NT2/D1 (cell line): ENCODE data around the gene ZBTB8B.

Source experiments
- DNase-seq: peaks from one replicate; pipeline ENCODE4 v3.0.0-alpha.2; 2011; ENCODE audit warnings: low read depth, low spot score
- H3K27me3 ChIP-seq: 2 replicates; pipeline ENCODE4 v1.6.0; 2011; ENCODE audit warnings: mild to moderate bottlenecking; ENCODE audit not compliant: insufficient read length, insufficient read depth
- H3K36me3 ChIP-seq: 2 replicates; pipeline ENCODE4 v1.6.1; 2011; ENCODE audit warnings: mild to moderate bottlenecking, low read length, mixed read lengths; ENCODE audit not compliant: insufficient read depth, insufficient read length
- H3K4me1 ChIP-seq: 2 replicates; pipeline ENCODE4 v1.5.1; 2011; ENCODE audit not compliant: insufficient read depth, insufficient read length
- H3K4me3 ChIP-seq: 2 replicates; pipeline ENCODE4 v1.5.1; 2011; ENCODE audit warnings: low read depth; ENCODE audit not compliant: insufficient read length
- H3K9ac ChIP-seq: 2 replicates; pipeline ENCODE4 v1.6.0; 2011; ENCODE audit warnings: low read depth; ENCODE audit not compliant: insufficient read length
- H3K9me3 ChIP-seq: 2 replicates; pipeline ENCODE4 v1.5.1; 2011; ENCODE audit warnings: mild to moderate bottlenecking, low read length; ENCODE audit not compliant: insufficient read depth
- SUZ12 ChIP-seq: IDR thresholded peaks from 2 replicates; pipeline ENCODE4 v1.6.1; 2011; ENCODE audit not compliant: insufficient read length, insufficient read depth; ENCODE audit errors: extremely low read depth
- YY1 ChIP-seq: IDR thresholded peaks from 2 replicates; pipeline ENCODE4 v1.6.1; 2011; ENCODE audit not compliant: insufficient read length, insufficient read depth
- ZNF274 ChIP-seq: IDR thresholded peaks from 2 replicates; pipeline ENCODE4 v1.6.1; 2011; ENCODE audit warnings: mild to moderate bottlenecking, low read depth, low read length

ZBTB8B gene

GRCh38 chr1:32489774-32490454 is 25.0 kb downstream of the ZBTB8B start:
- no peaks in the 10 kb centered on the region for H3K27me3 ChIP-seq
- no peaks in the 10 kb centered on the region for H3K36me3 ChIP-seq
- H3K9me3 ChIP-seq = no peaks in the 10 kb centered on the region
- DNase-seq = no peak
- H3K4me3 ChIP-seq = no peak overlapping the region
- TF ChIP-seq ZNF274 = no peak
- no peaks in the 10 kb centered on the region for H3K4me1 ChIP-seq
- no peak overlapping the region for H3K9ac ChIP-seq

- Histone ChIP-seq H3K4me3 (no peak overlapping the region), H3K36me3 (no peaks in the 10 kb centered on the region), H3K9ac (no peak overlapping the region), H3K27me3 (no peaks in the 10 kb centered on the region), H3K4me1 (no peaks in the 10 kb centered on the region), H3K9me3 (no peaks in the 10 kb centered on the region)
- TF ChIP-seq SUZ12 (no peak), YY1 (no peak), ZNF274 (no peak)
- no peak for DNase-seq
Observed at GRCh38 chr1:32491386-32491785, 26.5 kb downstream of the ZBTB8B start.

DNA sequence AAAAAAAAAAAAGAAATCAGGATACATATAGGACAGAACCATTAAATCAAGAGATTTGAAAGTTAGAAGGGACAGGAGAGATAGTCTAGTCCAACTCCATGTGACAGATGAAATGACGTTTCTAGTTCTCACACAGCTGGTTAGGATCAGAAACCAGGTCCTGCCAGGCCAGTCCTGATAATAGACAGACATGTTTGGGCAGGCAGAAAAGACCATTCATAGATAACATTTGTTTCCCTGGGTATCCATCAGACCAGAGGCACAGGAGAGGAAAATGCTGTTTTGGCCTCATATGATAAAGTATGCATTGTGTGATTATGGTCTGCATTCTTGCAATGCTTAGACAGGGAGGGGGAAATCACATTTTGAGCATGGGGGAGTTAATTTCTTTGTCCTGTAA is 29.3 kb downstream of the ZBTB8B start:
- H3K36me3 ChIP-seq = no peaks in the 10 kb centered on the region
- H3K4me1 ChIP-seq = no peaks in the 10 kb centered on the region
- DNase-seq = no peak
- H3K4me3 ChIP-seq = no peak overlapping the region
- TF ChIP-seq SUZ12 (no peak), YY1 (no peak), ZNF274 (no peak)
- H3K9me3 ChIP-seq = no peaks in the 10 kb centered on the region
- no peak overlapping the region for H3K9ac ChIP-seq
- no peaks in the 10 kb centered on the region for H3K27me3 ChIP-seq

DNA sequence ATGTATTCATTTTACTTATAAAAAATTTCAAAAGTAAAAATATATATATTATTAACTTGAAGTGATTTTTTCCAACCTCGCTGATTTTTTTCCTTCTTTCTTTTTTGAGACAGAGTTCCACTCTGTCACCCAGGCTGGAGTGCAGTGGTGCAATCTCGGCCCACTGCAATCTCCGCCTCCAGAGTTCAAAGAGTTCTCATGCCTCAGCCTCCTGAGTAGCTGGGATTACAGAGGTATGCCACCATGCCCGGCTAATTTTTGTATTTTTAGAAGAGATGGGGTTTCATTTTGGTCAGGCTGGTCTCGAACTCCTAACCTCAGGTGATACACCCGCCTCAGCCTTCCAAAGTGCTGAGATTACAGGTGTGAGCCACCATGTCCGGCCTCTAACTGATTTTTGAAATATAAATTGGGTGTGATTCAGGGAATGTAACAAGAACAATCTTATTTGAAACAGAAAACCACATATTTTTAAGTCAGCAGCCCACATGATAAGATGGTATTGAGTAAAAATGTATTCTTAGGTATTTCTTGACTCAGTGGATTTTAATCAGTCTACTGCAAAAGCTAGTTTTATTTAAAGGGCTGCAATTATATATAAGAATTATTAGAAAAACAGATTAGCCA is 30.0 kb downstream of the ZBTB8B start:
- H3K9ac ChIP-seq = no peak overlapping the region
- H3K4me1 ChIP-seq = no peaks in the 10 kb centered on the region
- no peak for TF ChIP-seq YY1
- H3K4me3 ChIP-seq = no peak overlapping the region
- H3K36me3 ChIP-seq = no peaks in the 10 kb centered on the region
- H3K9me3 ChIP-seq = no peaks in the 10 kb centered on the region
- DNase-seq = no peak
- no peaks in the 10 kb centered on the region for H3K27me3 ChIP-seq

DNA sequence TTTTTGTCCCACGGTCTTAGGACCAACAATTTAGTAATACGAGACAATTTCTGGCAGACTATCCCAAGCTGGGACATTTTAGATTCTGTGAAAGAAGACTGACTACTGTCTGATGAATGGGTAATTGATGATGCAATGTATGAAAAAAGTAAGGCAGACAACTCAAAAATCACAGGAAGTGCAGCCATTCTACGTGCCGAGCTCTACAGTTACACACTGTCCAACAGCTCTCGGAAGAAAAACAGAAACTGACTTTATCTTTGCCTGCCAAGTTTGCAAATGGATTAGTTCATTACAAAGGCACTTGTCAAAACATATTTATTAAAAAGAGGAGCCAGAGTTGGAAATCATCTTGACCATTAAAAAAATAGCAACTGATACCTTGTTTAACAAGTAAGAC is 31.3 kb downstream of the ZBTB8B start:
- DNase-seq = no peak
- no peak overlapping the region for H3K4me3 ChIP-seq
- no peaks in the 10 kb centered on the region for H3K4me1 ChIP-seq
- TF ChIP-seq SUZ12 (no peak), YY1 (no peak), ZNF274 (no peak)
- H3K36me3 ChIP-seq = no peaks in the 10 kb centered on the region
- H3K9me3 ChIP-seq = no peaks in the 10 kb centered on the region
- no peaks in the 10 kb centered on the region for H3K27me3 ChIP-seq
- no peak overlapping the region for H3K9ac ChIP-seq

- H3K4me3 ChIP-seq = no peak overlapping the region
- DNase-seq = no peak
- no peaks in the 10 kb centered on the region for H3K27me3 ChIP-seq
- H3K4me1 ChIP-seq = no peaks in the 10 kb centered on the region
- no peak for TF ChIP-seq YY1
- TF ChIP-seq ZNF274 = no peak
- TF ChIP-seq SUZ12 = no peak
- no peaks in the 10 kb centered on the region for H3K9me3 ChIP-seq
- H3K36me3 ChIP-seq = no peaks in the 10 kb centered on the region
- peak overlapping the region; percentile 37 for H3K9ac ChIP-seq
Observed at GRCh38 chr1:32498751-32499150, 33.9 kb downstream of the ZBTB8B start.

DNA sequence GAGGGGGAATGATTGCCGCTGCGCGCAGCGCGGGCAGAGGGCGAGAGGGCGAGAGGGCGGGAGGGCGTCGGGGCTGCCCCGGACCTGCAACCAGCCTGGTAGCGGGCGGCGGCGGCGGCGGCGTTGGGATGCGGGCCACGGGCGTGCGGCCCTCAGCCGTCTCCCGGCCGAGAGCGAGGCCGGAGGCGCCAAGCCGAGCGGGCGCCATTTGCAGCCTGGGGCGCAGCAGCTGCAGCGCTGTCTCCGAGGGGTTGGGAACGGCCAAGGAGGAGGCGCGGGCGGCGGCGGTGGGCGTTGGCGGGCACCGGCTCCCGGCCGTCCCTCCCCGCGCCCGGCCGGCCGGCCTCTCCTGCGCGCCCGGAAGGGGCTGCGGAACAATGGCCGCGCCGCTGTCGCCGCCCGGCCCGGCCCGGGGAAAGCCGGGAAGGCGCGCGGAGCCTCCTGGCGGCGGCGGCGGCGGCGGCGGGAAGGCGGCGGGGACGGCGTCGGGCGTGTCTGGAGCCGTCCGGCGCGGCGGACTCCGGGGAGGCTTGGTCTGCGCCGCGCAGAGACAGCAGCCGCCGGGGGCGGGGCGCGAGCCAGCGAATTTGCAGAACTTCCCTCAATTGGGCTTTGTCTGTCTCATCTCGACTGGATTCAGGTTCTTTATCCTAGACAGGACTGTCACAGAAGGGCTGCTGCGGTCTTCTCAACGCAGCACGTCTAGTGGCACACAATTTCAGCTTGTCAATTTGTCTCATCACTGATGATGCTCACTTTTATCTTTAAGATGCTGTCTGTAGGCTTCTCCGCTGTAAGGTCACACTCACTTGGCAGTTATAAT is 35.7 kb downstream of the ZBTB8B start:
- H3K9me3 ChIP-seq = no peaks in the 10 kb centered on the region
- no peak for TF ChIP-seq SUZ12
- peak; percentile 19 for TF ChIP-seq YY1
- no peaks in the 10 kb centered on the region for H3K4me1 ChIP-seq
- peak overlapping the region; percentile 93 for H3K9ac ChIP-seq
- H3K36me3 ChIP-seq = no peaks in the 10 kb centered on the region
- no peaks in the 10 kb centered on the region for H3K27me3 ChIP-seq
- peak; percentile 63 for DNase-seq
- H3K4me3 ChIP-seq = peak overlapping the region; percentile 66

DNA sequence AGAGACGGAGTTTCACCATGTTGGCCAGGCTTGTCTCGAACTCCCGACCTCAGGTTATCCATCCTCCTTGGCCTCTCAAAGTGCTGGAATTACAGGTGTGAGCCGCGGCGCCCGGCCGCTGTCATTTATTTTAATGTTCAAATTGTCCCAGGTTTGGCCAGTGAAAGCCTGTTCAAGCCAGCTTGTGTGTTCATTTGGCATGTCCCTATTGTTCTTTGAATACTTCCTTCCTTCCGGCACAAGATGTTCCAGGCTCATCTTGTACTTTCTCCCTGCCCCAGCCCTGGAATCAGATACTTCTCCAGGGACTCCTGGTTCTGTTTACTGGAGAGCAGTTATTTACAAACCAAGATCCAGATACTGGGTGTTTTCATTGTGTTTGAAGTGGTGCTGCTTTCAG is 37.0 kb downstream of the ZBTB8B start:
- H3K9ac ChIP-seq = no peak overlapping the region

More for the DNA sequence above, 37.0 kb downstream of the ZBTB8B start:
- TF ChIP-seq SUZ12 (no peak), YY1 (no peak), ZNF274 (no peak)
- H3K27me3 ChIP-seq = no peaks in the 10 kb centered on the region
- no peak for DNase-seq
- H3K36me3 ChIP-seq = no peaks in the 10 kb centered on the region
- no peaks in the 10 kb centered on the region for H3K9me3 ChIP-seq
- no peak overlapping the region for H3K4me3 ChIP-seq
- no peaks in the 10 kb centered on the region for H3K4me1 ChIP-seq
